Measurements from ENCODE around the gene RHOF. TPM values are rescaled to one million over a fixed set of nuclear protein-coding genes. Genes with fewer than 3 reads are reported as not detected.

The RHOF gene
- total RNA-seq, 2 donors from 2014 or later = 31.0 to 35.6 TPM

DNA sequence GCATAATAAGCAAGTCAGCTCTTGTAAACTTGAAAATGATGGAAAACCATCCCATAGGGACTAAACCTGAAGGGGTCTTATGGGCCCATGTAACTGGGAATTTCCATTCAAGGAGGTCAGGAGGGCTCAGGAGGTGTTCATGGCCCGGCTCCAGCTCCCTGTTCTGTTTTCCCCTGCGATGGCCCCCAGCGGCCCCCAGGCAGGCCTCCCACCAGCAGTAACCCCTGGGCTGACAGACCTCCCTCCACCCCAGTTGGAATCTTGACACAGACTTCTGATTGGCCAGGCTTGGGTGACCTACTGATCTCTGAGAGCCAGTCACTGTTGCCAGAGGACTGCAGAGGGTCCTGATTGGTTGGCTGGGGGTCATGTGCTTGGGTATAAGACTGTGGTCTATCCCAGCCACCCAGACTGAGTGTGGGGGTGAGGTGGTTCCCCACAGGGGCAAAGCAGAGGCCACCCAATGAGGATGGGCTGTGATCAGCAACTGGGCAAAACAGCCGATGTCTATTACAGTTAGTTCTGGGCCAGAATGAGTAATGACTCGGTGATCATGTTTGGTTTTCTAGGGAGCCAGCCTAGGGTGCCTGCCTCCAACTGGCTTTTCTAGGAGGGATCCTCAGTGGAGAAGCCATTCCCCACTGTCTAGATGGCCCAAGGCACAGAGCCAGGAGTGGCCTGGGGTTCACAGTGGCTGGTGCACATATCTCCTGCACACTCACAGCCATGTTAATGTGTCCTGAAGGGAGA is 27.0 kb downstream of the RHOF start:
- Mint-ChIP-seq H3K36me3 (ENCODE audit: low read depth) (peaks cover 15% of the 10 kb centered on the region), H3K4me3 (no peak overlapping the region), H3K4me1 (peaks cover 11% of the 10 kb centered on the region), H3K27me3 (ENCODE audit: insufficient read depth) (no peaks in the 10 kb centered on the region), H3K9me3 (no peaks in the 10 kb centered on the region), H3K27ac (no peak overlapping the region)
- no peak for DNase-seq
- H3K36me3 ChIP-seq (ENCODE audit: control insufficient read depth, insufficient read depth, low read length) = peaks cover 12% of the 10 kb centered on the region
- peaks cover 10% of the 10 kb centered on the region for H3K4me1 ChIP-seq (ENCODE audit: control insufficient read depth, insufficient read depth, low read length)
- H3K27ac ChIP-seq (ENCODE audit: low read depth, low read length) = no peak overlapping the region
- 91 to 100% methylated on average over 4 to 5 of the region's 5 CpGs for WGBS, 2 experiments (ENCODE audit: insufficient coverage in 1 of 2, insufficient read length in 1 of 2)
- TF ChIP-seq, protein P1, sequence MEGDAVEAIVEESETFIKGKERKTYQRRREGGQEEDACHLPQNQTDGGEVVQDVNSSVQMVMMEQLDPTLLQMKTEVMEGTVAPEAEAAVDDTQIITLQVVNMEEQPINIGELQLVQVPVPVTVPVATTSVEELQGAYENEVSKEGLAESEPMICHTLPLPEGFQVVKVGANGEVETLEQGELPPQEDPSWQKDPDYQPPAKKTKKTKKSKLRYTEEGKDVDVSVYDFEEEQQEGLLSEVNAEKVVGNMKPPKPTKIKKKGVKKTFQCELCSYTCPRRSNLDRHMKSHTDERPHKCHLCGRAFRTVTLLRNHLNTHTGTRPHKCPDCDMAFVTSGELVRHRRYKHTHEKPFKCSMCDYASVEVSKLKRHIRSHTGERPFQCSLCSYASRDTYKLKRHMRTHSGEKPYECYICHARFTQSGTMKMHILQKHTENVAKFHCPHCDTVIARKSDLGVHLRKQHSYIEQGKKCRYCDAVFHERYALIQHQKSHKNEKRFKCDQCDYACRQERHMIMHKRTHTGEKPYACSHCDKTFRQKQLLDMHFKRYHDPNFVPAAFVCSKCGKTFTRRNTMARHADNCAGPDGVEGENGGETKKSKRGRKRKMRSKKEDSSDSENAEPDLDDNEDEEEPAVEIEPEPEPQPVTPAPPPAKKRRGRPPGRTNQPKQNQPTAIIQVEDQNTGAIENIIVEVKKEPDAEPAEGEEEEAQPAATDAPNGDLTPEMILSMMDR (conservative IDR thresholded peaks at IDR 0.05) = no peak
- H3K4me3 ChIP-seq (ENCODE audit: low read length) = no peak overlapping the region
- no peak overlapping the region for H3K9ac ChIP-seq (ENCODE audit: extremely low read depth, low read length, poor library complexity, severe bottlenecking)
- no peaks in the 10 kb centered on the region for H3K27me3 ChIP-seq (ENCODE audit: control insufficient read depth, insufficient read depth, low read length, poor library complexity, severe bottlenecking)
- H3K9me3 ChIP-seq (ENCODE audit: control insufficient read depth, low read length) = no peaks in the 10 kb centered on the region

DNA sequence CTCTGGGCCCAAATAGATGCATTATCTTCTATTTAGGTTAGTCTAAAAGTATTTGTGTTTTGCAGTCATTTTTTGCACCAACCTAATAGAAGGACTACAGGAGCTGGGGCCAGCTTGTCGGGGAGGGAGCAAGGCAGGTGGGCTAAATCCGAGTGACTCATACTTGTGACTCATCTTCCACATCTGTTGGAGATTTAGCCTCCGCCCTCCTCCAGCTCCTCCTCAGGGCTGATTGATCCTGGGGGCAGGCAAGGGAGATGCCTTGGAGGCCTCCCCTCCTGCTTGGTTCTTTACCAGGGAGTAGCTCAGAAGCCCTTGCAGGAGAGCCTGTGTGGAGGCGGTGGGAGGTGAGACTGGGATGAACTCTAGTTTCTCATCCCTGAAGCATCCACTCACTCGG is 27.9 kb downstream of the RHOF start:
- H3K9me3 Mint-ChIP-seq = no peaks in the 10 kb centered on the region
- WGBS, 2 experiments (ENCODE audit: insufficient coverage in 1 of 2, insufficient read length in 1 of 2) = 53 to 75% methylated on average over 3 to 5 of the region's 5 CpGs
- no peak overlapping the region for H3K4me3 Mint-ChIP-seq
- Histone ChIP-seq H3K36me3 (ENCODE audit: control insufficient read depth, insufficient read depth, low read length) (peaks cover 12% of the 10 kb centered on the region), H3K4me3 (ENCODE audit: low read length) (no peak overlapping the region), H3K4me1 (ENCODE audit: control insufficient read depth, insufficient read depth, low read length) (peaks cover 14% of the 10 kb centered on the region), H3K9me3 (ENCODE audit: control insufficient read depth, low read length) (no peaks in the 10 kb centered on the region), H3K27me3 (ENCODE audit: control insufficient read depth, insufficient read depth, low read length, poor library complexity, severe bottlenecking) (no peaks in the 10 kb centered on the region), H3K9ac (ENCODE audit: extremely low read depth, low read length, poor library complexity, severe bottlenecking) (no peak overlapping the region), H3K27ac (ENCODE audit: low read depth, low read length) (no peak overlapping the region)
- TF ChIP-seq, protein P1 (conservative IDR thresholded peaks at IDR 0.05) = no peak
- no peaks in the 10 kb centered on the region for H3K27me3 Mint-ChIP-seq (ENCODE audit: insufficient read depth)
- peaks cover 14% of the 10 kb centered on the region for H3K4me1 Mint-ChIP-seq
- peak; percentile 87 for DNase-seq
- H3K36me3 Mint-ChIP-seq (ENCODE audit: low read depth) = peaks cover 15% of the 10 kb centered on the region
- H3K27ac Mint-ChIP-seq = no peak overlapping the region

- Mint-ChIP-seq H3K9me3 (no peaks in the 10 kb centered on the region), H3K27ac (no peak overlapping the region)
- 95 to 100% methylated on average over 1 to 3 of the region's 3 CpGs for WGBS, 2 experiments (ENCODE audit: insufficient coverage in 1 of 2, insufficient read length in 1 of 2)
Measured at GRCh38 chr12:121764808-121765207, 28.7 kb downstream of the RHOF start.

More at GRCh38 chr12:121764808-121765207, 28.7 kb downstream of the RHOF start:
- Mint-ChIP-seq H3K4me1 (peaks cover 12% of the 10 kb centered on the region), H3K36me3 (ENCODE audit: low read depth) (peaks cover 18% of the 10 kb centered on the region), H3K4me3 (no peak overlapping the region), H3K27me3 (ENCODE audit: insufficient read depth) (no peaks in the 10 kb centered on the region)
- H3K27ac ChIP-seq (ENCODE audit: low read depth, low read length) = no peak overlapping the region
- no peaks in the 10 kb centered on the region for H3K9me3 ChIP-seq (ENCODE audit: control insufficient read depth, low read length)
- no peak for DNase-seq
- TF ChIP-seq, protein P1 (conservative IDR thresholded peaks at IDR 0.05) = no peak
- H3K36me3 ChIP-seq (ENCODE audit: control insufficient read depth, insufficient read depth, low read length) = peaks cover 12% of the 10 kb centered on the region
- H3K9ac ChIP-seq (ENCODE audit: extremely low read depth, low read length, poor library complexity, severe bottlenecking) = no peak overlapping the region
- peaks cover 14% of the 10 kb centered on the region for H3K4me1 ChIP-seq (ENCODE audit: control insufficient read depth, insufficient read depth, low read length)
- H3K4me3 ChIP-seq (ENCODE audit: low read length) = no peak overlapping the region
- H3K27me3 ChIP-seq (ENCODE audit: control insufficient read depth, insufficient read depth, low read length, poor library complexity, severe bottlenecking) = no peaks in the 10 kb centered on the region

All from endodermal cell (in vitro differentiated cells).